ENCODE data around the gene RNF217. TPM values are rescaled to one million over a fixed set of nuclear protein-coding genes. Genes with fewer than 3 reads are reported as not detected.

Gene RNF217
- total RNA-seq, 1 experiment from 2014 or later, result not detected

GRCh38 chr6:125099211-125100073, 137.2 kb downstream of the RNF217 start:
- peak; percentile 52 for DNase-seq (ENCODE audit: low spot score)

GRCh38 chr6:125100074-125100652, 137.9 kb downstream of the RNF217 start:
- DNase-seq (ENCODE audit: low spot score), result no peak

GRCh38 chr6:125101128-125101527, 138.9 kb downstream of the RNF217 start:
- DNase-seq (ENCODE audit: low spot score), result no peak

- no peak for DNase-seq (ENCODE audit: low spot score)
Measured at GRCh38 chr6:125101631-125102030, 139.4 kb downstream of the RNF217 start.

- DNase-seq (ENCODE audit: low spot score), result no peak
Measured at GRCh38 chr6:125102411-125102810, 140.2 kb downstream of the RNF217 start.

- no peak for DNase-seq (ENCODE audit: low spot score)
Measured at GRCh38 chr6:125102891-125103290, 140.7 kb downstream of the RNF217 start.

GRCh38 chr6:125104425-125104824, 142.2 kb downstream of the RNF217 start:
- no peak for DNase-seq (ENCODE audit: low spot score)

- no peak for DNase-seq (ENCODE audit: low spot score)
Measured at GRCh38 chr6:125107048-125107447, 144.8 kb downstream of the RNF217 start.

- no peak for DNase-seq (ENCODE audit: low spot score)
Measured at GRCh38 chr6:125107896-125108295, 145.7 kb downstream of the RNF217 start.

- no peak for DNase-seq (ENCODE audit: low spot score)
Measured at GRCh38 chr6:125110056-125110455, 147.8 kb downstream of the RNF217 start.

- no peak for DNase-seq (ENCODE audit: low spot score)
Measured at GRCh38 chr6:125111219-125111983, 149.2 kb downstream of the RNF217 start.

- DNase-seq (ENCODE audit: low spot score), result no peak
Measured at GRCh38 chr6:125112934-125113333, 150.7 kb downstream of the RNF217 start.

GRCh38 chr6:125114248-125114858, 152.1 kb downstream of the RNF217 start:
- peak; percentile 63 for DNase-seq (ENCODE audit: low spot score)

- DNase-seq (ENCODE audit: low spot score), result no peak
Measured at GRCh38 chr6:125116170-125116569, 153.9 kb downstream of the RNF217 start.

- no peak for DNase-seq (ENCODE audit: low spot score)
Measured at GRCh38 chr6:125116710-125117109, 154.5 kb downstream of the RNF217 start.

- DNase-seq (ENCODE audit: low spot score), result no peak
Measured at GRCh38 chr6:125117818-125118217, 155.6 kb downstream of the RNF217 start.

- DNase-seq (ENCODE audit: low spot score), result peak; percentile 27
Measured at GRCh38 chr6:125120054-125120590, 157.9 kb downstream of the RNF217 start.

- DNase-seq (ENCODE audit: low spot score), result no peak
Measured at GRCh38 chr6:125121894-125122293, 159.7 kb downstream of the RNF217 start.

- no peak for DNase-seq (ENCODE audit: low spot score)
Measured at GRCh38 chr6:125123051-125123450, 160.8 kb downstream of the RNF217 start.

GRCh38 chr6:125123468-125124048, 161.3 kb downstream of the RNF217 start:
- DNase-seq (ENCODE audit: low spot score), result no peak

- DNase-seq (ENCODE audit: low spot score), result peak; percentile 26
Measured at GRCh38 chr6:125124049-125124669, 161.9 kb downstream of the RNF217 start.
